HepG2 (cell line): ENCODE data around the gene TMTC2. TPM values are rescaled to one million over a fixed set of nuclear protein-coding genes. Genes with fewer than 3 reads are reported as not detected.

ENCODE experiments used
- ATAC-seq: fragments of 200-7000 bp; cut with Tn5 transposase; 3 replicates; pipeline ENCODE4 v1.9.1; 2020; ENCODE audit warnings: mild to moderate bottlenecking, moderate library complexity
- BruUV-seq: library from RNA; stranded (reverse); fragments of 400-500 nt; replicated peaks from 2 replicates; lab custom pipeline; 2021; lab: Mats Ljungman, UMichigan
- CTCF ChIA-PET: fragments of 300-600 bp; formaldehyde crosslinking; extraction: SDS; loops from one replicate; lab custom pipeline; 2021; ENCODE audit warnings: low total read pairs, inconsistent platforms, low intra/inter-chr PET ratio; lab: Yijun Ruan, JAX
- POLR2A ChIA-PET: fragments of 350-600 bp; sonication (Branson Sonifier 250); formaldehyde crosslinking; loops from one replicate; lab custom pipeline; 2020; ENCODE audit warnings: antibody characterized with exemption, inconsistent platforms; lab: Yijun Ruan, JAX
- DNase-seq: peaks from one replicate; pipeline ENCODE4 v3.0.0-alpha.2; 2015; ENCODE audit warnings: low spot score
- FAIRE-seq: peaks from 3 replicates; lab custom pipeline; 2011; peaks lifted over from hg19 to GRCh38; lab: Jason Lieb, UNC
- H2AFZ ChIP-seq: one replicate; pipeline ENCODE4 v1.6.1; 2011; ENCODE audit warnings: low read length, inconsistent platforms
- H3K27ac ChIP-seq: fragments of 300-600 bp; 3 replicates; pipeline ENCODE4 v1.8.0; 2011; ENCODE audit warnings: mixed run types, mild to moderate bottlenecking, mixed read lengths, low read length, inconsistent platforms; ENCODE audit not compliant: insufficient read depth; ENCODE audit errors: extremely low read length
- H3K27me3 ChIP-seq, 2 experiments: fragments of 200-600 bp in 1 of 2; 2 replicates in 1 of 2; 3 replicates in 1 of 2; pipeline versions ENCODE4 v1.6.0 to v1.8.0; 2011; ENCODE audit warnings: low read length in 2 of 2, mild to moderate bottlenecking in 2 of 2, moderate library complexity in 2 of 2, inconsistent platforms in 1 of 2; ENCODE audit not compliant: insufficient read depth in 2 of 2, control insufficient read depth in 1 of 2
- H3K36me3 ChIP-seq, 2 experiments: fragments of 200-600 bp in 1 of 2; replicated peaks in 1 of 2; 2 replicates in 1 of 2; 3 replicates in 1 of 2; pipeline versions ENCODE4 v1.5.1 to v1.8.0; 2011; ENCODE audit warnings: low read length in 2 of 2, inconsistent platforms in 1 of 2; ENCODE audit not compliant: insufficient read depth in 2 of 2, control insufficient read depth in 1 of 2
- H3K4me1 ChIP-seq: 2 replicates; pipeline ENCODE4 v1.5.1; 2012; ENCODE audit warnings: low read length, inconsistent platforms; ENCODE audit not compliant: insufficient read depth
- H3K4me2 ChIP-seq: 2 replicates; pipeline ENCODE4 v1.6.0; 2011; ENCODE audit warnings: low read depth, low read length, inconsistent platforms
- H3K4me3 ChIP-seq, 3 experiments: fragments of 200-600 bp in 1 of 3; sonication (generic), shearing (Covaris generic) in 1 of 3; replicated peaks in 1 of 3; 2 replicates each; pipeline ENCODE4 v1.5.1; 2011 to 2016; ENCODE audit warnings: low read length in 3 of 3, inconsistent platforms in 2 of 3, low read depth in 2 of 3, mild to moderate bottlenecking in 2 of 3, control low read depth in 1 of 3, mixed read lengths in 1 of 3; ENCODE audit not compliant: insufficient read depth in 1 of 3
- H3K79me2 ChIP-seq: one replicate; pipeline ENCODE4 v1.6.1; 2011; ENCODE audit warnings: low read length, inconsistent platforms; ENCODE audit not compliant: insufficient read depth
- H3K9ac ChIP-seq: 2 replicates; pipeline ENCODE4 v1.6.0; 2011; ENCODE audit warnings: mild to moderate bottlenecking, low read depth, low read length, inconsistent platforms; ENCODE audit not compliant: insufficient read depth
- H3K9me3 ChIP-seq: 2 replicates; pipeline ENCODE4 v1.5.1; 2012; ENCODE audit warnings: mild to moderate bottlenecking, low read length
- H4K20me1 ChIP-seq: 2 replicates; pipeline ENCODE4 v1.6.0; 2011; ENCODE audit warnings: inconsistent platforms, mild to moderate bottlenecking, low read length, moderate library complexity; ENCODE audit not compliant: insufficient read depth
- CBX5 ChIP-seq: sonication (generic); formaldehyde crosslinking; IDR thresholded peaks from 2 replicates; pipeline ENCODE4 v1.4.0; 2020; ENCODE audit warnings: missing genetic modification reagents, borderline replicate concordance
- FOSL1 ChIP-seq: sonication (generic); formaldehyde crosslinking; IDR thresholded peaks from 2 replicates; pipeline ENCODE4 v1.9.0; 2021; ENCODE audit warnings: missing genetic modification reagents, borderline replicate concordance
- HMGA1 ChIP-seq: sonication (generic); formaldehyde crosslinking; conservative IDR thresholded peaks from 2 replicates; pipeline ENCODE4 v1.4.0; 2020; ENCODE audit warnings: missing genetic modification reagents
- HOXD1 ChIP-seq: sonication (generic); formaldehyde crosslinking; IDR thresholded peaks from 2 replicates; pipeline ENCODE4 v1.5.0; 2020; ENCODE audit warnings: missing genetic modification reagents
- KLF16 ChIP-seq, 2 experiments: sonication (generic) in 1 of 2; formaldehyde crosslinking in 1 of 2; IDR thresholded peaks; 2 replicates each; pipeline versions ENCODE4 v1.6.1 to v1.8.0; 2016 to 2023; ENCODE audit warnings: missing genetic modification reagents in 2 of 2, missing compliant biosample characterization in 1 of 2
- NCOA1 ChIP-seq: sonication (generic); formaldehyde crosslinking; IDR thresholded peaks from 2 replicates; pipeline ENCODE4 v1.9.0; 2021; ENCODE audit warnings: missing genetic modification reagents
- PHF21A ChIP-seq: sonication (generic); formaldehyde crosslinking; IDR thresholded peaks from 2 replicates; pipeline ENCODE4 v1.5.0; 2020; ENCODE audit warnings: mild to moderate bottlenecking, missing genetic modification reagents
- PRMT3 ChIP-seq: sonication (generic); formaldehyde crosslinking; IDR thresholded peaks from 2 replicates; pipeline ENCODE4 v1.8.1; 2022; ENCODE audit warnings: low read depth, mild to moderate bottlenecking, moderate library complexity, missing genetic modification reagents, borderline replicate concordance
- SOX13 ChIP-seq, 3 experiments: fragments of 450-650 bp in 1 of 3; sonication (generic) in 1 of 3; formaldehyde crosslinking in 1 of 3; IDR thresholded peaks in 2 of 3; conservative IDR thresholded peaks in 1 of 3; 2 replicates each; pipeline versions ENCODE4 v1.5.0 to v1.6.1; 2016 to 2020; ENCODE audit warnings: antibody characterized with exemption in 1 of 3, mild to moderate bottlenecking in 1 of 3, missing compliant biosample characterization in 1 of 3, missing genetic modification reagents in 1 of 3, moderate library complexity in 1 of 3
- SP1 ChIP-seq, 2 experiments: fragments of 450-650 bp in 1 of 2; sonication (generic) in 1 of 2; formaldehyde crosslinking in 1 of 2; IDR thresholded peaks; 2 replicates each; pipeline versions ENCODE4 v1.4.0 to v1.6.1; 2016 to 2020; ENCODE audit warnings: missing genetic modification reagents in 1 of 2
- ZNF44 ChIP-seq: sonication (generic); formaldehyde crosslinking; IDR thresholded peaks from 2 replicates; pipeline ENCODE4 v1.5.1; 2020; ENCODE audit warnings: mild to moderate bottlenecking, missing genetic modification reagents
- ZNF441 ChIP-seq: sonication (generic); formaldehyde crosslinking; IDR thresholded peaks from 2 replicates; pipeline ENCODE4 v1.7.0; 2021; ENCODE audit warnings: missing genetic modification reagents, borderline replicate concordance
- ZNF556 ChIP-seq: sonication (generic); formaldehyde crosslinking; IDR thresholded peaks from 2 replicates; pipeline ENCODE4 v1.4.0; 2020; ENCODE audit warnings: mild to moderate bottlenecking, missing genetic modification reagents, borderline replicate concordance
- ZNF781 ChIP-seq: sonication (generic); formaldehyde crosslinking; IDR thresholded peaks from 2 replicates; pipeline ENCODE4 v1.5.1; 2020; ENCODE audit warnings: borderline replicate concordance, mild to moderate bottlenecking, missing genetic modification reagents; ENCODE audit errors: not compliant biosample characterization
- ZNF83 ChIP-seq: sonication (generic); formaldehyde crosslinking; IDR thresholded peaks from 2 replicates; pipeline ENCODE4 v1.4.0; 2020; ENCODE audit warnings: missing genetic modification reagents, mild to moderate bottlenecking, borderline replicate concordance
- WGBS: methylation state at CpG from one replicate; pipeline ENCODE4 v1.1.6; 2017; ENCODE audit warnings: low lambda C conversion rate; 5-methylcytosine and 5-hydroxymethylcytosine counted together
- in situ Hi-C: cut with HindIII; loops from 2 replicates; pipeline ENCODE4 v1.10.0; 2017; ENCODE audit warnings: low pct_unique_long_range_greater_than_20kb; ENCODE audit not compliant: extremely low pct_ligation_motif_present
- intact Hi-C: fragments of 100-400 bp; cut with micrococcal nuclease; formaldehyde crosslinking; loops from one replicate; pipeline ENCODE4 v1.10.0; 2022; ENCODE audit not compliant: unreplicated experiment
- polyA plus RNA-seq, 8 experiments: library from polyadenylated mRNA; depleted of rRNA in 3 of 8; stranded (reverse) in 7 of 8; unstranded in 1 of 8; fragments of >200 nt; fragmentation: Illumina TruSeq in 4 of 8; extraction: Trizol in 4 of 8; gene quantifications; 2 replicates each; pipeline versions ENCODE4 v1.2.1 to v1.2.3, GENCODE V29; 2011 to 2016; ENCODE audit warnings: low read depth in 4 of 8, missing spikeins in 1 of 8, mixed read lengths in 1 of 8; ENCODE audit not compliant: insufficient read depth in 1 of 8
- total RNA-seq, 5 experiments: library from RNA; depleted of rRNA; stranded (reverse); fragments of >200 nt; fragmentation: Illumina TruSeq; extraction: Trizol; gene quantifications; 2 replicates each; pipeline ENCODE4 v1.2.3, GENCODE V29; 2016; ENCODE audit warnings: low read depth in 1 of 5
- TF ChIP-seq, protein P1 (sequence below): sonication (generic); formaldehyde crosslinking; IDR thresholded peaks from 2 replicates; pipeline ENCODE4 v1.5.1; 2020; ENCODE audit warnings: mild to moderate bottlenecking, missing genetic modification reagents
- TF ChIP-seq, protein P2 (sequence below), 2 experiments: sonication (generic) in 1 of 2; formaldehyde crosslinking in 1 of 2; IDR thresholded peaks; 2 replicates each; pipeline versions ENCODE4 v1.4.0 to v1.6.1; 2018 to 2020; ENCODE audit warnings: missing genetic modification reagents in 2 of 2, borderline replicate concordance in 1 of 2, low read depth in 1 of 2, mild to moderate bottlenecking in 1 of 2, missing biosample characterization in 1 of 2

The TMTC2 gene
- total and polyA plus RNA-seq, 2 of the 13 experiments (the other 11 are each of a cell fraction or from before 2014, with no cell fraction given): 0.55 to 0.63 TPM

DNA sequence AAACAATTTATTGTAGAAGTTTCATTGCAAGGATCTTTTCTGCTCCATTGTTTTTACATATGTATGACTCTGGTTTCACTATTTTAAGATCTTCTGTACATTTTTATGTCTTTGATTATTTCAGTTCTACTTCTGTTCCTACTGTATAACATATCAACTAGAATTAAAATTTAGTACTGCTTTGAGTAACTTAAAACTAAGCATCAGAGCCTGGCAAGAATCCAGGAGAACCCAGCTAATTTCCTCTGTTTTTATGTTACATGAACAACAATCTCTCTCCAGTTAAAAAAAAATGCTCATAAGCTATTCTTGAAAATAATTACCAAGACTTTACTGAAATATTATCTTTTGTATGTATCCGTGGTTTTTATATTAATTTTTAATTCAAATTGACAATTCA is 370.7 kb downstream of the TMTC2 start:
- Histone ChIP-seq H3K4me3 (no peak overlapping the region), H3K4me2 (no peak overlapping the region), H2AFZ (no peak overlapping the region), H4K20me1 (no peaks in the 10 kb centered on the region), H3K27ac (no peak overlapping the region), H3K9me3 (no peaks in the 10 kb centered on the region), H3K36me3 (no peaks in the 10 kb centered on the region), H3K27me3 (no peaks in the 10 kb centered on the region), H3K79me2 (no peaks in the 10 kb centered on the region), H3K4me1 (no peaks in the 10 kb centered on the region), H3K9ac (no peak overlapping the region)
- ATAC-seq: no peak
- intact Hi-C loops: no loop called here
- DNase-seq: no peak
- FAIRE-seq: no peak
- in situ Hi-C loops: no loop called here
- TF ChIP-seq, protein P1, sequence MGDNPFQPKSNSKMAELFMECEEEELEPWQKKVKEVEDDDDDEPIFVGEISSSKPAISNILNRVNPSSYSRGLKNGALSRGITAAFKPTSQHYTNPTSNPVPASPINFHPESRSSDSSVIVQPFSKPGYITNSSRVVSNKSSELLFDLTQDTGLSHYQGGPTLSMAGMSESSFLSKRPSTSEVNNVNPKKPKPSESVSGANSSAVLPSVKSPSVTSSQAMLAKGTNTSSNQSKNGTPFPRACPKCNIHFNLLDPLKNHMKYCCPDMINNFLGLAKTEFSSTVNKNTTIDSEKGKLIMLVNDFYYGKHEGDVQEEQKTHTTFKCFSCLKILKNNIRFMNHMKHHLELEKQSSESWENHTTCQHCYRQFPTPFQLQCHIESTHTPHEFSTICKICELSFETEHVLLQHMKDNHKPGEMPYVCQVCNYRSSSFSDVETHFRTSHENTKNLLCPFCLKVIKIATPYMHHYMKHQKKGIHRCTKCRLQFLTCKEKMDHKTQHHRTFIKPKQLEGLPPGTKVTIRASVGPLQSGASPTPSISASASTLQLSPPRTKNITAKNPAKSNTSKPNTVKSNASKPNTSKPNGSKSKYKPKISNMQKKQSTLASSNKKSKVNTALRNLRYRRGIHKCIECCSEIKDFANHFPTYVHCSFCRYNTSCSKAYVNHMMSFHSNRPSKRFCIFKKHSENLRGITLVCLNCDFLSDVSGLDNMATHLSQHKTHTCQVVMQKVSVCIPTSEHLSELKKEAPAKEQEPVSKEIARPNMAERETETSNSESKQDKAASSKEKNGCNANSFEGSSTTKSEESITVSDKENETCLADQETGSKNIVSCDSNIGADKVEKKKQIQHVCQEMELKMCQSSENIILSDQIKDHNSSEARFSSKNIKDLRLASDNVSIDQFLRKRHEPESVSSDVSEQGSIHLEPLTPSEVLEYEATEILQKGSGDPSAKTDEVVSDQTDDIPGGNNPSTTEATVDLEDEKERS (CRISPR knock-in tag): no peak
- TF ChIP-seq CBX5 (no peak), FOSL1 (CRISPR knock-in tag) (no peak), SOX13 (IDR thresholded peaks at IDR 0.05) (no peak), SOX13 (CRISPR knock-in tag; conservative IDR thresholded peaks at IDR 0.05 in 1 of 2, IDR thresholded peaks at IDR 0.05 in 1 of 2) (no peak), SP1 (IDR thresholded peaks at IDR 0.05) (no peak), SP1 (CRISPR knock-in tag; IDR thresholded peaks at IDR 0.05) (no peak), ZNF556 (CRISPR knock-in tag) (no peak), ZNF781 (CRISPR knock-in tag) (no peak), ZNF44 (CRISPR knock-in tag) (no peak), NCOA1 (CRISPR knock-in tag) (no peak), PHF21A (CRISPR knock-in tag) (no peak), HOXD1 (CRISPR knock-in tag) (no peak), HMGA1 (CRISPR knock-in tag) (no peak), ZNF441 (CRISPR knock-in tag) (no peak), ZNF83 (CRISPR knock-in tag) (no peak), PRMT3 (CRISPR knock-in tag) (no peak), KLF16 (CRISPR knock-in tag; IDR thresholded peaks at IDR 0.05) (no peak)
- TF ChIP-seq, protein P2, sequence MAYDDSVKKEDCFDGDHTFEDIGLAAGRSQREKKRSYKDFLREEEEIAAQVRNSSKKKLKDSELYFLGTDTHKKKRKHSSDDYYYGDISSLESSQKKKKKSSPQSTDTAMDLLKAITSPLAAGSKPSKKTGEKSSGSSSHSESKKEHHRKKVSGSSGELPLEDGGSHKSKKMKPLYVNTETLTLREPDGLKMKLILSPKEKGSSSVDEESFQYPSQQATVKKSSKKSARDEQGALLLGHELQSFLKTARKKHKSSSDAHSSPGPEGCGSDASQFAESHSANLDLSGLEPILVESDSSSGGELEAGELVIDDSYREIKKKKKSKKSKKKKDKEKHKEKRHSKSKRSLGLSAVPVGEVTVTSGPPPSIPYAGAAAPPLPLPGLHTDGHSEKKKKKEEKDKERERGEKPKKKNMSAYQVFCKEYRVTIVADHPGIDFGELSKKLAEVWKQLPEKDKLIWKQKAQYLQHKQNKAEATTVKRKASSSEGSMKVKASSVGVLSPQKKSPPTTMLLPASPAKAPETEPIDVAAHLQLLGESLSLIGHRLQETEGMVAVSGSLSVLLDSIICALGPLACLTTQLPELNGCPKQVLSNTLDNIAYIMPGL (CRISPR knock-in tag; IDR thresholded peaks at IDR 0.05; ENCODE audit: borderline replicate concordance in 1 of 2, low read depth in 1 of 2): no peak
- 3% methylated on average over 1 of the region's 1 CpG for WGBS
- CTCF ChIA-PET: no interaction called here
- BruUV-seq: no TSS peak
- POLR2A ChIA-PET: no interaction called here
